Tibial nerve (tissue), 3 donors: Measurements from ENCODE around the gene NINL.
"Not testable (repeated sequence)": the region's sequence is repeated elsewhere in the genome, so short reads cannot be mapped to it uniquely, and the experiment has no call there.

ENCODE experiments used
- POLR2A ChIP-seq, 2 donors: fragments of 450-650 bp; IDR thresholded peaks; one replicate each; pipeline ENCODE4 v1.6.1; 2017; ENCODE audit warnings: antibody characterized with exemption in 2 of 2, mild to moderate bottlenecking in 2 of 2, moderate library complexity in 2 of 2
- TF ChIP-seq, protein P1 (sequence below), 5 experiments: fragments of 200-600 bp in 3 of 5; fragments of 450-650 bp in 2 of 5; sonication (generic) in 3 of 5; IDR thresholded peaks; one replicate each; pipeline ENCODE4 v1.5.1; 2016 to 2019; ENCODE audit warnings: antibody characterized with exemption in 5 of 5, mild to moderate bottlenecking in 3 of 5, moderate library complexity in 2 of 5

DNA sequence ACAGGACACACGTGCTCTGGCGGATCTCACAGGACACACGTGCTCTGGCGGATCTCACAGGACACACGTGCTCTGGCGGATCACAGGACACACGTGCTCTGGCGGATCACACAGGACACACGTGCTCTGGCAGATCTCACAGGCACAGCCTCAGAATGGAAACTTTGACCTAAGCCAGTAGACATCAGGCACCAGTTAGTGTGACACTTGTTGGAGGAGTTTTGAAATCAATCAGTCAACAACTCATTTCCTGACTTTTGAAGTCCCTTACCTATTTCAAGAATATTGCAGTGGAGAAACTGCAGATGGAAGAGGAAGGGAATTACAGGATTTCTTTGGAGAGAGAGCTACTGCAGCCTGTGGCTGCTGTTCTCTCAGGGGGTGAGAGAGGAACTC, 17.6 kb upstream of the NINL start:
- TF ChIP-seq, protein P1, sequence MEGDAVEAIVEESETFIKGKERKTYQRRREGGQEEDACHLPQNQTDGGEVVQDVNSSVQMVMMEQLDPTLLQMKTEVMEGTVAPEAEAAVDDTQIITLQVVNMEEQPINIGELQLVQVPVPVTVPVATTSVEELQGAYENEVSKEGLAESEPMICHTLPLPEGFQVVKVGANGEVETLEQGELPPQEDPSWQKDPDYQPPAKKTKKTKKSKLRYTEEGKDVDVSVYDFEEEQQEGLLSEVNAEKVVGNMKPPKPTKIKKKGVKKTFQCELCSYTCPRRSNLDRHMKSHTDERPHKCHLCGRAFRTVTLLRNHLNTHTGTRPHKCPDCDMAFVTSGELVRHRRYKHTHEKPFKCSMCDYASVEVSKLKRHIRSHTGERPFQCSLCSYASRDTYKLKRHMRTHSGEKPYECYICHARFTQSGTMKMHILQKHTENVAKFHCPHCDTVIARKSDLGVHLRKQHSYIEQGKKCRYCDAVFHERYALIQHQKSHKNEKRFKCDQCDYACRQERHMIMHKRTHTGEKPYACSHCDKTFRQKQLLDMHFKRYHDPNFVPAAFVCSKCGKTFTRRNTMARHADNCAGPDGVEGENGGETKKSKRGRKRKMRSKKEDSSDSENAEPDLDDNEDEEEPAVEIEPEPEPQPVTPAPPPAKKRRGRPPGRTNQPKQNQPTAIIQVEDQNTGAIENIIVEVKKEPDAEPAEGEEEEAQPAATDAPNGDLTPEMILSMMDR (IDR thresholded peaks at IDR 0.05), result not testable (repeated sequence)
- TF ChIP-seq POLR2A (IDR thresholded peaks at IDR 0.05), result not testable (repeated sequence)
